Upper lobe of right lung (tissue), 1 donor: ENCODE data around the gene ZNF496. TPM values are rescaled to one million over a fixed set of nuclear protein-coding genes. Genes with fewer than 3 reads are reported as not detected.

Source experiments
- ATAC-seq: fragments of 200-7000 bp; cut with Tn5 transposase; one replicate; pipeline ENCODE4 v1.9.1; 2020; ENCODE audit warnings: mild to moderate bottlenecking, moderate library complexity
- DNase-seq: peaks from one replicate; pipeline ENCODE4 v3.0.0-alpha.2; 2020
- H3K27ac ChIP-seq: fragments of 200-600 bp; one replicate; pipeline ENCODE4 v1.8.0; 2022
- H3K27me3 ChIP-seq: fragments of 200-600 bp; one replicate; pipeline ENCODE4 v1.8.0; 2022; ENCODE audit warnings: mild to moderate bottlenecking
- H3K36me3 ChIP-seq: fragments of 200-600 bp; one replicate; pipeline ENCODE4 v1.8.0; 2022
- H3K4me1 ChIP-seq: fragments of 200-600 bp; one replicate; pipeline ENCODE4 v1.8.0; 2022
- H3K4me3 ChIP-seq: fragments of 200-600 bp; one replicate; pipeline ENCODE4 v1.8.0; 2022; ENCODE audit warnings: mild to moderate bottlenecking
- H3K9me3 ChIP-seq: fragments of 200-600 bp; one replicate; pipeline ENCODE4 v1.8.0; 2022
- CTCF ChIP-seq: fragments of 200-600 bp; IDR thresholded peaks from one replicate; pipeline ENCODE4 v1.8.0; 2022; ENCODE audit warnings: antibody characterized with exemption
- intact Hi-C: fragments of 100-400 bp; cut with DNase I; formaldehyde crosslinking; loops from one replicate; pipeline ENCODE4 v1.11.0; 2022
- total RNA-seq: library from RNA; stranded (reverse); fragmentation: NEBNext Ultra II Directional; extraction: Animal tissue kit (Norgen Biotek cat#: 25700); gene quantifications from one replicate; pipeline ENCODE4 v1.2.1, GENCODE V29; 2021
- donor health status: DM: no; HTN: yes; CAD: no; lungs with severe emphysema.

The ZNF496 gene
- total RNA-seq, 1 donor from 2014 or later: 28.0 TPM

GRCh38 chr1:247303216-247303615 lies 28.5 kb downstream of the ZNF496 start:
- Histone ChIP-seq H3K4me1 (no peaks in the 10 kb centered on the region), H3K4me3 (no peak overlapping the region), H3K27me3 (no peaks in the 10 kb centered on the region), H3K36me3 (peaks cover 42% of the 10 kb centered on the region), H3K27ac (no peak overlapping the region), H3K9me3 (no peaks in the 10 kb centered on the region)
- DNase-seq: no peak
- no peak for TF ChIP-seq CTCF
- no peak for ATAC-seq
- intact Hi-C loops: no loop called here

GRCh38 chr1:247301176-247301540 lies 30.5 kb downstream of the ZNF496 start:
- TF ChIP-seq CTCF: no peak
- ATAC-seq (no peak), DNase-seq (no peak)
- Histone ChIP-seq H3K9me3 (no peaks in the 10 kb centered on the region), H3K4me1 (no peaks in the 10 kb centered on the region), H3K27ac (no peak overlapping the region), H3K36me3 (peaks cover 24% of the 10 kb centered on the region), H3K27me3 (no peaks in the 10 kb centered on the region), H3K4me3 (no peak overlapping the region)
- intact Hi-C loops: no loop called here

GRCh38 chr1:247300491-247301175 lies 31.0 kb downstream of the ZNF496 start:
- Histone ChIP-seq H3K9me3 (no peaks in the 10 kb centered on the region), H3K4me3 (no peak overlapping the region), H3K4me1 (no peaks in the 10 kb centered on the region), H3K27ac (no peak overlapping the region), H3K27me3 (no peaks in the 10 kb centered on the region), H3K36me3 (peaks cover 21% of the 10 kb centered on the region)
- TF ChIP-seq CTCF: no peak
- DNase-seq (no peak), ATAC-seq (no peak)
- intact Hi-C loops: no loop called here

GRCh38 chr1:247299723-247300381 lies 31.8 kb downstream of the ZNF496 start:
- no peak for DNase-seq
- Histone ChIP-seq H3K4me1 (no peaks in the 10 kb centered on the region), H3K27me3 (no peaks in the 10 kb centered on the region), H3K4me3 (no peak overlapping the region), H3K27ac (no peak overlapping the region), H3K36me3 (peaks cover 15% of the 10 kb centered on the region), H3K9me3 (no peaks in the 10 kb centered on the region)
- no peak for ATAC-seq
- intact Hi-C loops: no loop called here
- TF ChIP-seq CTCF: no peak

- DNase-seq (peak; percentile 1), ATAC-seq (no peak)
- Histone ChIP-seq H3K4me3 (no peak overlapping the region), H3K36me3 (peaks cover 6% of the 10 kb centered on the region), H3K4me1 (no peaks in the 10 kb centered on the region), H3K9me3 (no peaks in the 10 kb centered on the region), H3K27me3 (no peaks in the 10 kb centered on the region), H3K27ac (no peak overlapping the region)
- intact Hi-C loops: no loop called here
- TF ChIP-seq CTCF: no peak
These were observed 33.0 kb downstream of the ZNF496 start for GRCh38 chr1:247298701-247299100.
